ENCODE measurements around the gene PODXL2. TPM values are rescaled to one million over a fixed set of nuclear protein-coding genes. Genes with fewer than 3 reads are reported as not detected.

Gene PODXL2
- total and polyA plus RNA-seq, 2 donors (not counting 1 experiment from before 2014, with no cell fraction given) = 3.1 to 4.0 TPM

- Mint-ChIP-seq H3K27ac (no peak overlapping the region), H3K27me3 (no peaks in the 10 kb centered on the region), H3K4me3 (no peak overlapping the region), H3K4me1 (no peaks in the 10 kb centered on the region), H3K9me3 (ENCODE audit: insufficient read depth) (no peaks in the 10 kb centered on the region)
- 76% methylated on average over 7 of the region's 8 CpGs for WGBS (ENCODE audit: insufficient coverage)
- Histone ChIP-seq H3K27me3 (replicated peaks in 1 of 4; ENCODE audit: control extremely low read depth in 1 of 4, control insufficient read depth in 3 of 4, insufficient read depth in 4 of 4, low read length in 3 of 4) (no peaks in the 10 kb centered on the region), H2AFZ (ENCODE audit: insufficient read depth, low read depth, low read length, poor library complexity, severe bottlenecking) (no peak overlapping the region), H3K4me3 (ENCODE audit: control extremely low read depth in 1 of 5, extremely low read depth in 1 of 5, insufficient read depth in 1 of 5, low read depth in 2 of 5, low read length in 4 of 5) (no peak overlapping the region), H3K9me3 (ENCODE audit: control extremely low read depth in 1 of 3, control insufficient read depth in 2 of 3, insufficient read depth in 1 of 3, low read length in 2 of 3) (no peaks in the 10 kb centered on the region), H3K36me3 (replicated peaks in 1 of 2; ENCODE audit: control extremely low read depth in 1 of 2, control insufficient read depth in 1 of 2, extremely low read depth in 1 of 2, insufficient read depth in 2 of 2, low read length in 1 of 2) (no peaks in the 10 kb centered on the region), H3K4me1 (ENCODE audit: control insufficient read depth in 2 of 2, insufficient read depth in 2 of 2, low read length in 2 of 2) (no peaks in the 10 kb centered on the region), H3K79me2 (ENCODE audit: control insufficient read depth, insufficient read depth, low read length) (no peaks in the 10 kb centered on the region), H4K20me1 (ENCODE audit: control insufficient read depth, insufficient read depth, low read length, poor library complexity, severe bottlenecking) (no peaks in the 10 kb centered on the region), H3K4me2 (replicated peaks; ENCODE audit: low read depth, low read length, poor library complexity, severe bottlenecking) (no peak overlapping the region), H3K27ac (ENCODE audit: low read length in 2 of 2) (no peak overlapping the region), H3K9ac (ENCODE audit: low read length) (no peak overlapping the region)
- no peak for TF ChIP-seq CTCF (IDR thresholded peaks at IDR 0.05)
- no peak for TF ChIP-seq EZH2 (IDR thresholded peaks at IDR 0.05; ENCODE audit: borderline replicate concordance, insufficient read depth, low read depth, low read length, poor library complexity, severe bottlenecking)
- POLR2A ChIA-PET = no interaction called here
- DNase-seq (no peak), ATAC-seq (ENCODE audit: low read depth) (no peak)
- CTCF ChIA-PET = no interaction called here
- intact Hi-C loops (cut with micrococcal nuclease) = no loop called here
Measured at GRCh38 chr3:127715532-127715931, 86.5 kb downstream of the PODXL2 start.

- no peak overlapping the region for H3K4me3 Mint-ChIP-seq
- intact Hi-C loops (cut with micrococcal nuclease) = no loop called here
- ChIA-PET POLR2A (no interaction called here), CTCF (no interaction called here)
- Histone ChIP-seq H4K20me1 (ENCODE audit: control insufficient read depth, insufficient read depth, low read length, poor library complexity, severe bottlenecking) (no peaks in the 10 kb centered on the region), H3K27ac (ENCODE audit: low read length in 2 of 2) (no peak overlapping the region), H3K4me2 (replicated peaks; ENCODE audit: low read depth, low read length, poor library complexity, severe bottlenecking) (no peak overlapping the region), H3K4me3 (ENCODE audit: control extremely low read depth in 1 of 5, extremely low read depth in 1 of 5, insufficient read depth in 1 of 5, low read depth in 2 of 5, low read length in 4 of 5) (no peak overlapping the region), H2AFZ (ENCODE audit: insufficient read depth, low read depth, low read length, poor library complexity, severe bottlenecking) (no peak overlapping the region), H3K27me3 (replicated peaks in 1 of 4; ENCODE audit: control extremely low read depth in 1 of 4, control insufficient read depth in 3 of 4, insufficient read depth in 4 of 4, low read length in 3 of 4) (no peaks in the 10 kb centered on the region), H3K4me1 (ENCODE audit: control insufficient read depth in 2 of 2, insufficient read depth in 2 of 2, low read length in 2 of 2) (no peaks in the 10 kb centered on the region), H3K9ac (ENCODE audit: low read length) (no peak overlapping the region), H3K9me3 (ENCODE audit: control extremely low read depth in 1 of 3, control insufficient read depth in 2 of 3, insufficient read depth in 1 of 3, low read length in 2 of 3) (no peaks in the 10 kb centered on the region), H3K79me2 (ENCODE audit: control insufficient read depth, insufficient read depth, low read length) (no peaks in the 10 kb centered on the region), H3K36me3 (replicated peaks in 1 of 2; ENCODE audit: control extremely low read depth in 1 of 2, control insufficient read depth in 1 of 2, extremely low read depth in 1 of 2, insufficient read depth in 2 of 2, low read length in 1 of 2) (no peaks in the 10 kb centered on the region)
- 92% methylated on average over 6 of the region's 6 CpGs for WGBS (ENCODE audit: insufficient coverage)
- no peaks in the 10 kb centered on the region for H3K27me3 Mint-ChIP-seq
- no peaks in the 10 kb centered on the region for H3K9me3 Mint-ChIP-seq (ENCODE audit: insufficient read depth)
- TF ChIP-seq EZH2 (IDR thresholded peaks at IDR 0.05; ENCODE audit: borderline replicate concordance, insufficient read depth, low read depth, low read length, poor library complexity, severe bottlenecking) = no peak
- no peak for TF ChIP-seq CTCF (IDR thresholded peaks at IDR 0.05)
- ATAC-seq (ENCODE audit: low read depth) (no peak), DNase-seq (no peak)
- H3K27ac Mint-ChIP-seq = no peak overlapping the region
- no peaks in the 10 kb centered on the region for H3K4me1 Mint-ChIP-seq
Measured at GRCh38 chr3:127716384-127716783, 87.4 kb downstream of the PODXL2 start.

Measured in B cell (primary cell).